SK-N-MC (cell line): Measurements from ENCODE around the gene MUL1.

Experiments
- DNase-seq: peaks from one replicate; pipeline ENCODE4 v3.0.0-alpha.2; 2011; ENCODE audit warnings: low read depth, low spot score
- H3K27ac ChIP-seq: fragments of 200-600 bp; sonication (generic); 2 replicates; pipeline ENCODE4 v1.5.1; 2016; ENCODE audit warnings: mixed run types
- H3K36me3 ChIP-seq: fragments of 200-600 bp; sonication (generic); 2 replicates; pipeline ENCODE4 v1.6.1; 2017; ENCODE audit warnings: antibody characterized with exemption, low read length, mixed read lengths; ENCODE audit not compliant: insufficient read depth
- H3K4me3 ChIP-seq: fragments of 200-600 bp; sonication (generic); 2 replicates; pipeline ENCODE4 v1.5.1; 2016
- H3K9ac ChIP-seq: fragments of 200-600 bp; sonication (generic); 2 replicates; pipeline ENCODE4 v1.8.0; 2017; ENCODE audit warnings: mixed run types, mixed read lengths; ENCODE audit not compliant: insufficient read length
- H3K9me3 ChIP-seq: fragments of 200-600 bp; sonication (generic); 2 replicates; pipeline ENCODE4 v1.6.1; 2017; ENCODE audit warnings: low read depth, mild to moderate bottlenecking, antibody characterized with exemption, low read length, moderate library complexity, mixed read lengths
- EZH2 ChIP-seq: fragments of 200-600 bp; sonication (generic); IDR thresholded peaks from one replicate; pipeline ENCODE4 v1.6.1; 2017; ENCODE audit warnings: antibody characterized with exemption
- FOXP2 ChIP-seq: optimal IDR thresholded peaks from 2 replicates; pipeline ENCODE3; 2011; ENCODE audit warnings: mild to moderate bottlenecking, moderate library complexity; ENCODE audit not compliant: insufficient read depth; ENCODE audit errors: extremely low read length, control extremely low read depth
- POLR2AphosphoS5 ChIP-seq: IDR thresholded peaks from 2 replicates; pipeline ENCODE4 v1.6.1; 2012; ENCODE audit warnings: mild to moderate bottlenecking, low read depth, low read length, borderline replicate concordance

Gene MUL1

GRCh38 chr1:20478057-20478635, 29.8 kb downstream of the MUL1 start:
- no peak for TF ChIP-seq EZH2
- TF ChIP-seq FOXP2: no peak
- no peak for TF ChIP-seq POLR2AphosphoS5
- no peak for DNase-seq
- H3K27ac ChIP-seq: no peak overlapping the region
- no peak overlapping the region for H3K9ac ChIP-seq
- H3K4me3 ChIP-seq: no peak overlapping the region
- no peaks in the 10 kb centered on the region for H3K9me3 ChIP-seq
- H3K36me3 ChIP-seq: no peaks in the 10 kb centered on the region

GRCh38 chr1:20477348-20478056, 30.4 kb downstream of the MUL1 start:
- Histone ChIP-seq H3K9ac (no peak overlapping the region), H3K4me3 (no peak overlapping the region), H3K27ac (no peak overlapping the region), H3K36me3 (no peaks in the 10 kb centered on the region), H3K9me3 (no peaks in the 10 kb centered on the region)
- TF ChIP-seq EZH2: no peak
- DNase-seq: no peak

GRCh38 chr1:20476265-20477038, 31.5 kb downstream of the MUL1 start:
- no peak for TF ChIP-seq FOXP2
- no peak for TF ChIP-seq EZH2
- TF ChIP-seq POLR2AphosphoS5: no peak
- Histone ChIP-seq H3K9ac (no peak overlapping the region), H3K9me3 (no peaks in the 10 kb centered on the region), H3K4me3 (no peak overlapping the region), H3K36me3 (no peaks in the 10 kb centered on the region), H3K27ac (no peak overlapping the region)
- no peak for DNase-seq

- no peak overlapping the region for H3K4me3 ChIP-seq
- H3K9me3 ChIP-seq: no peaks in the 10 kb centered on the region
- H3K9ac ChIP-seq: no peak overlapping the region
- H3K36me3 ChIP-seq: no peaks in the 10 kb centered on the region
- no peak for DNase-seq
- no peak for TF ChIP-seq FOXP2
- no peak for TF ChIP-seq POLR2AphosphoS5
- no peak for TF ChIP-seq EZH2
- H3K27ac ChIP-seq: no peak overlapping the region
Observed at GRCh38 chr1:20474996-20475395, 33.0 kb downstream of the MUL1 start.

GRCh38 chr1:20474333-20474975, 33.5 kb downstream of the MUL1 start:
- H3K9me3 ChIP-seq: no peaks in the 10 kb centered on the region
- no peaks in the 10 kb centered on the region for H3K36me3 ChIP-seq
- no peak for DNase-seq
- TF ChIP-seq EZH2 (no peak), FOXP2 (no peak)
- H3K4me3 ChIP-seq: no peak overlapping the region
- H3K27ac ChIP-seq: no peak overlapping the region
- no peak overlapping the region for H3K9ac ChIP-seq

GRCh38 chr1:20473894-20474293, 34.1 kb downstream of the MUL1 start:
- Histone ChIP-seq H3K36me3 (no peaks in the 10 kb centered on the region), H3K27ac (no peak overlapping the region), H3K4me3 (no peak overlapping the region), H3K9ac (no peak overlapping the region), H3K9me3 (no peaks in the 10 kb centered on the region)
- TF ChIP-seq FOXP2: no peak
- no peak for TF ChIP-seq EZH2
- TF ChIP-seq POLR2AphosphoS5: no peak
- DNase-seq: no peak

- DNase-seq: no peak
- no peaks in the 10 kb centered on the region for H3K36me3 ChIP-seq
- no peaks in the 10 kb centered on the region for H3K9me3 ChIP-seq
- no peak overlapping the region for H3K4me3 ChIP-seq
- H3K27ac ChIP-seq: no peak overlapping the region
- no peak overlapping the region for H3K9ac ChIP-seq
- TF ChIP-seq EZH2 (no peak), POLR2AphosphoS5 (no peak), FOXP2 (no peak)
Observed at GRCh38 chr1:20472860-20473711, 34.9 kb downstream of the MUL1 start.

- H3K27ac ChIP-seq: no peak overlapping the region
Observed at GRCh38 chr1:20472121-20472520, 35.8 kb downstream of the MUL1 start.

More at GRCh38 chr1:20472121-20472520, 35.8 kb downstream of the MUL1 start:
- no peak for DNase-seq
- no peak for TF ChIP-seq EZH2
- no peak for TF ChIP-seq POLR2AphosphoS5
- TF ChIP-seq FOXP2: no peak
- Histone ChIP-seq H3K36me3 (no peaks in the 10 kb centered on the region), H3K9me3 (no peaks in the 10 kb centered on the region), H3K4me3 (no peak overlapping the region), H3K9ac (no peak overlapping the region)
